GM18526 (cell line): Measurements from ENCODE around the gene TNIP3.

Source experiments
- POLR2A ChIP-seq: IDR thresholded peaks from 3 replicates; pipeline ENCODE4 v1.6.1; 2011; ENCODE audit not compliant: insufficient read length; ENCODE audit errors: extremely low read depth

The TNIP3 gene, protein sequence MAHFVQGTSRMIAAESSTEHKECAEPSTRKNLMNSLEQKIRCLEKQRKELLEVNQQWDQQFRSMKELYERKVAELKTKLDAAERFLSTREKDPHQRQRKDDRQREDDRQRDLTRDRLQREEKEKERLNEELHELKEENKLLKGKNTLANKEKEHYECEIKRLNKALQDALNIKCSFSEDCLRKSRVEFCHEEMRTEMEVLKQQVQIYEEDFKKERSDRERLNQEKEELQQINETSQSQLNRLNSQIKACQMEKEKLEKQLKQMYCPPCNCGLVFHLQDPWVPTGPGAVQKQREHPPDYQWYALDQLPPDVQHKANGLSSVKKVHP

DNA sequence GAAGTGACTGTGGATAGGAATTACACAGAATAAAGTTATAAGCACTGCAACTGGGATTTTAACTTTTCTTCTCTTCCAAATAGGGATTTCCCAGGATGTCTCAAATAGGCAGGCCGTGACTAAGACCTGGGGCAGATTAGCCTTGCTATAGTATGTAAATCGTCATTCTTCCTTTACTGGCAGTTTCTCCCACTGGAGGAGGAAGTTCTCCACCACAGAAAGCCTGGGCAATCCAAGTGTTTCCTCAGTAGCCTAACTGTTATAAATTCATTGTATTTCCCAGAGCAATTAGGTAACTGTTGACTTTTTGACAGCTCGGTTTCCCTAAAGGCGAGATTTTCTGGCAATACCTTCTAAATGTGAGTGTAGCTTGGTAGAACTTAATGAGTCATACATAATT, at the start of gene TNIP3:
Gene TNIP3 (minus strand): TSS at position 31 of the 400 bp plus-strand sequence. CDS start 196 bp downstream, outside the sequence.
- TF ChIP-seq POLR2A = no peak

- no peak for TF ChIP-seq POLR2A
These were observed 48.7 kb upstream of the TNIP3 start for GRCh38 chr4:121212806-121213205.

DNA sequence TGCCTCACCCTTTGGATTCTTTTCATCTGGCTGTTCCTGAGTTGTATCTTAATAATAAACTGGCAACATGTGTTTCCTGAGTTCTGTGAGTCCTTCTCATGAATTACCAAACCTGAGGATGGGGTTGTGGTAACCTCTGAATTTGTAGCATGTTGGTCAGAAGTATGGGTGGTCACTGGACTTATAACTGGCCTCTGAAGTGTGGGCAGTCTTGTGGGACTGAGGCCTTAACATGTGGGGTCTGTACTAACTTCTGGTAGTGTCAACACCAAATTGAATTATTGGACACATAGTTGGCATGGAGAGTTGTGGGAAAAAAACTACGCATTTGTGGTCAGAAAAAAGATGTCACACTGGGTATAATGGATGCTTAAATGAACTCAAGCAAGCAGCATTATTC, 45.0 kb upstream of the TNIP3 start:
- no peak for TF ChIP-seq POLR2A

GRCh38 chr4:121208244-121209007, 44.3 kb upstream of the TNIP3 start:
- no peak for TF ChIP-seq POLR2A

DNA sequence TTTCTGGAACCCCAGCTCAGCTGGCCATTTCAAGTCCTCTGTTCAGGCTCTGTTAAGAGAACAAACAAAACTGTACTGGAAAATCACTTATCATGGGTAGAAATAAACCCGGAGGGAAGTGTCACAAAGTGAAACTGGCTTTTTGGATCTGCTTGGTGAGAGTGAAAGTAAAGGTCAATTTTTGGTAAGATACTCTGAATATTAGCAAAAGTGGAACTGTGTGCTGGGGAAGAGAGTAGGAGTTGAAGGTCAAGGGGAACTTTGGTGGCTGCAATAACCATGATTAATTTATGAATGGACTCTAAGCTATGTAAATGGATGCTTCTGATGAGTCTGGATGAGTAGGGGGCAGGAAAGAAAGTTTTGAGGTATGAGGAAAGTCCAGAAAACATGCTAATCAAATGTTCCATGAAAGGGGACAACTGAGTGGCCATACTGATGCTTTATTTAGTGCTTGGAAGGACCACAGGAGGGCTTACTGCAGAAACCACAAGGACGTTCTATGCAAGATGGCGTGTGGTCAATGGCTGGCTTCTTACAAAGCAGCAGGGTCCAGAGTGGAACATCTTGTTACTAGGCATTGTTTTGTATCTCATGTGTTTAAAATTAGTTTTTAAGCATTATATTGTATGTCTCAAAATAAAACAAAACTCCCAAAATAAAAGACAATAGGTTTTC, 36.8 kb upstream of the TNIP3 start:
- TF ChIP-seq POLR2A = no peak

- no peak for TF ChIP-seq POLR2A
These were observed 35.8 kb upstream of the TNIP3 start for GRCh38 chr4:121199742-121200561.

GRCh38 chr4:121198251-121198650, 34.1 kb upstream of the TNIP3 start:
- no peak for TF ChIP-seq POLR2A

DNA sequence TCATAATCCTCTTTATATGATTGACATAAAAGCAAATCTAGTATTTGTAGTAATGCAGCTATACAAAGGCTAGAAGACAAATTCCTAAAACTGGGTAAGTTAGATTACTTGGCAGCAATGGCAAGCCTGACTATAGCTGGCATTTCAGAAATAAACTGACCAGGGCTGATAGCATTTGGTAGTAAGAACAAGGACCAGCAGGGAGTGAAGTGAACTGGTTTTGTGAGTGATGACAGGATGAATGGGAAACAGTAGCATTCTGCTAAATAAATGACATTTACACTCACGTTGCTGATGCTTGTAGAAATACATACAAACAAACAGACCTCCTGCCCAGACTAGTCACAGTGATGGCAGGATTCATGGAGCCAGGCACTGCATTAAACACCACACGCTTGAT, 31.5 kb upstream of the TNIP3 start:
- TF ChIP-seq POLR2A = no peak

GRCh38 chr4:121192480-121192879, 28.4 kb upstream of the TNIP3 start:
- TF ChIP-seq POLR2A = no peak

- no peak for TF ChIP-seq POLR2A
These were observed 27.9 kb upstream of the TNIP3 start for GRCh38 chr4:121192013-121192412.

DNA sequence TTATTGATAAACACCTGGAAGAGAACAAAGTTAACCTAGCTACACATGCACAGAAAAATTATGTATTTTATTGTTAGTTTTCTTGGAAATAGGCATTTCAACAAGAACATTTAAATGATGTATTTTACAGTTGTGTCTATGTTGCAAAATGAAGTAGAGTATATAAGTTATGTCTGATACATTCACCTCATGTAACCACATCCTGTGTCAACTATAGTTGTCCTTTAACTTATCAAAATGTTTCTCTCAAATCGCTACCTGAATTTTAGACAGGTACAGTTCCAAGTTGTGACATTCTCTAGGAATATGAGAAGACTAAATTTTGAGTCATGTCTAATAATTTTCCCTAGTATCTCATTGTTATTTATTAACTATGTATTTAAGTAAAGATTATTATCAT, 27.2 kb upstream of the TNIP3 start:
- no peak for TF ChIP-seq POLR2A

GRCh38 chr4:121190389-121190788, 26.3 kb upstream of the TNIP3 start:
- TF ChIP-seq POLR2A = no peak

DNA sequence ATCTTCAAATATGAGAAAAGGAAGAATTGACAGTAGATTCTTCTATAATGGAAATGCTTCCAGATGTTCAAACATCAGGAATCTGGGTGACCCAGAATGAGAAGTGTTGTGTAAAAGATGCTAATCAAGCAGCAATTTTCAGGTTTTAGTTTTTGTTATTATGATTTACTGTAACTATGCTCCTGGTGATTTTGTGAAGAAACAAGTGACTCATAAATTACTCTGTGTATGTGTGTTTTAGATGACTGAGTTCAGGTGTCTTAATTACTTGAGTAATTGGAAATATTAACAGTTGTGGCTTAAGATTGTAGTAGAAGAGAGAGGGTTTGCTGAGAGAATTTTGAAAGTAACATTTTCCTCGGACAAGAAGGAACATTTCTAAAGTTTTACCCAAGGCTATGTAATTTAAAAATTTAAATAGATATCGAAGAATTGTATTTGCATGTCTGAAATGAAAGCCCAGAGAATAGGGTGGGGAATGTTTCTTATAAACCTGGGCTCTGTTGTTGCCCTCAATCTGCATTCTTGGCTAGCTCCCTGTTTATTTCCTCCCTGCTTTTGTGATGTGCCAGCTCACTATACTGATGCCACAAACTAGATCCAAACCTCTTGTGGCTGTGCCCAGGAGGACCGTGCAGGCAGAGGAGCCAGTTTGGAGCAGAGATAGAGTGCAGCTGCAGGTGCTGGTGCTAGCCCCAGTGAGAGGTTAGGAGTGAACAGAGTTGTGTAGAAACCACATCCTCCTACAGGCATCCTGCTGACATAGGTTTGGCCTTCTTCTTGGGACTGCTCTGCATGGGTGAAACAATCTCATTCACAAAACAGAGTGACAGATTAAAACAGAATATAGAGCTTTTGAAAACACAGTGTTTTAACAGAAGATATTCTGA, 25.4 kb upstream of the TNIP3 start:
- TF ChIP-seq POLR2A = no peak

GRCh38 chr4:121187206-121187605, 23.1 kb upstream of the TNIP3 start:
- TF ChIP-seq POLR2A = no peak
